ENCODE measurements around the gene TSSK3. TPM values are rescaled to one million over a fixed set of nuclear protein-coding genes. Genes with fewer than 3 reads are reported as not detected.

Gene TSSK3
- total and polyA plus RNA-seq, 2 of the 8 experiments (the other 6 are each of a cell fraction or from before 2014, with no cell fraction given), result 1.2 TPM

GRCh38 chr1:32335535-32335789 is 26.9 kb upstream of the TSSK3 start (continued):
- no peak for TF ChIP-seq NRF1 (IDR thresholded peaks at IDR 0.05; ENCODE audit: low read depth, low read length)

Measured in H1 (cell line).